GM12891 (cell line): ENCODE data around the gene SLC26A8.

ENCODE experiments used
- PAX5 ChIP-seq: IDR thresholded peaks from 2 replicates; pipeline ENCODE4 v1.6.1; 2011; ENCODE audit warnings: low read length, moderate library complexity, mild to moderate bottlenecking; ENCODE audit not compliant: insufficient read depth, severe bottlenecking
- POLR2A ChIP-seq: IDR thresholded peaks from 2 replicates; pipeline ENCODE4 v1.6.1; 2011; ENCODE audit warnings: low read depth, low read length, control low read depth
- POLR2AphosphoS5 ChIP-seq: IDR thresholded peaks from 2 replicates; pipeline ENCODE4 v1.6.1; 2011; ENCODE audit warnings: low read depth, low read length, control low read depth
- SPI1 ChIP-seq: IDR thresholded peaks from 2 replicates; pipeline ENCODE4 v1.6.1; 2011; ENCODE audit warnings: low read depth, low read length, control low read depth
- TAF1 ChIP-seq: IDR thresholded peaks from 2 replicates; pipeline ENCODE4 v1.6.1; 2011; ENCODE audit warnings: low read depth, low read length, control low read depth

DNA sequence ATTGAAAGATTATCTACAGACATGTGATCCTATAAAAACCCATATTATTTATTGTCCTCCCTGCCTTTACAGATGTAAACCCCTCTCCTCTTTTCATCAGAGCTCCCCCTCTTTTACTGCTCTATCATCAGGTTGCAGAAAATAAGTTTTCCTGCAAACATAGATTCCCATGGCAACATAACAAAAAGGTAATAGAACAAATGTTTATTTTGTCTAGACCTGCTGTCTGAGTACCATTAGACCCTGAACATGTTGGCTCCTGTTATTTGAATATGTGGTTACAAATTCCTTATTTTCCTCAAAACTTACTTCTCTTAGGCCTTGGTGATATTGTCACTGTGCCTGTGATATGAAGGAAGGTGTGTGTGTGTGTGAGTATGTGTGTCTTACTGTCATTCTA is 14.7 kb upstream of the SLC26A8 start:
- TF ChIP-seq POLR2AphosphoS5 (no peak), POLR2A (no peak), TAF1 (no peak), PAX5 (no peak), SPI1 (no peak)
